Psoas muscle (tissue), 8 donors: ENCODE measurements around the gene SDHD. TPM values are rescaled to one million over a fixed set of nuclear protein-coding genes. Genes with fewer than 3 reads are reported as not detected.

Source experiments
- ATAC-seq, 4 donors: fragments of 200-7000 bp; cut with Tn5 transposase; one replicate each; pipeline ENCODE4 v1.9.1; 2020; ENCODE audit warnings: moderate library complexity in 3 of 4, mild to moderate bottlenecking in 2 of 4
- DNase-seq, 2 donors: peaks; one replicate each; pipeline ENCODE4 v3.0.0-alpha.2; 2020
- H3K27ac ChIP-seq: fragments of 200-600 bp; one replicate; pipeline ENCODE4 v1.8.0; 2022
- H3K27me3 ChIP-seq, 3 donors: fragments of 200-600 bp in 1 of 3; one replicate each; pipeline versions ENCODE4 v1.6.1 to v1.8.0; 2013 to 2022; ENCODE audit warnings: low read length in 2 of 3, mild to moderate bottlenecking in 2 of 3, moderate library complexity in 1 of 3; ENCODE audit not compliant: insufficient read depth in 3 of 3
- H3K36me3 ChIP-seq, 2 donors: fragments of 200-600 bp in 1 of 2; one replicate each; pipeline versions ENCODE4 v1.6.1 to v1.8.0; 2013 to 2022; ENCODE audit warnings: low read depth in 1 of 2, mild to moderate bottlenecking in 1 of 2, moderate library complexity in 1 of 2; ENCODE audit not compliant: insufficient read depth in 1 of 2
- H3K4me1 ChIP-seq: fragments of 200-600 bp; one replicate; pipeline ENCODE4 v1.8.0; 2022
- H3K4me3 ChIP-seq: fragments of 200-600 bp; one replicate; pipeline ENCODE4 v1.8.0; 2022; ENCODE audit warnings: mild to moderate bottlenecking
- H3K9me3 ChIP-seq: fragments of 200-600 bp; one replicate; pipeline ENCODE4 v1.8.0; 2022
- CTCF ChIP-seq: fragments of 200-600 bp; IDR thresholded peaks from one replicate; pipeline ENCODE4 v1.8.0; 2022; ENCODE audit warnings: antibody characterized with exemption
- WGBS, 3 donors: extraction: QIAGEN DNeasy Blood & Tissue Kit; methylation state at CpG; one replicate each; pipeline versions ENCODE4 v1.1.6 to v1.1.7; 2013; 5-methylcytosine and 5-hydroxymethylcytosine counted together
- intact Hi-C, 2 donors: fragments of 100-400 bp; cut with DNase I; formaldehyde crosslinking; loops; one replicate each; pipeline versions ENCODE4 v1.11.0 to v1.14.2; 2022
- polyA plus RNA-seq, 3 donors: library from polyadenylated mRNA; stranded (reverse); fragments of 200-250 nt; gene quantifications; one replicate each; pipeline ENCODE4 v1.2.3, GENCODE V29; 2013
- total RNA-seq, 4 donors: library from RNA; stranded (reverse); fragmentation: NEBNext Ultra II Directional in 2 of 4; extraction: Animal tissue kit (Norgen Biotek cat#: 25700) in 2 of 4; gene quantifications; one replicate each; pipeline versions ENCODE4 v1.2.1 to v1.2.4, GENCODE V29; 2021 to 2023
- donor health status: healthy with polysubstance abuse.
- donor health status: DM: no; HTN: no; CAD: no; lungs with moderate emphysema.
- donor health status: Bipolar disorder and iron deficiency.
- donor health status: healthy.
- donor health status: DM: yes; HTN: yes; CAD: no.
- donor health status: DM: no; HTN: no; CAD: no.
- donor health status: DM: no; HTN: no; CAD: no.
- donor health status: DM: yes; HTN: yes; CAD: no.

The SDHD gene
- total and polyA plus RNA-seq, 7 donors = 168 to 264 (median 219) TPM

DNA sequence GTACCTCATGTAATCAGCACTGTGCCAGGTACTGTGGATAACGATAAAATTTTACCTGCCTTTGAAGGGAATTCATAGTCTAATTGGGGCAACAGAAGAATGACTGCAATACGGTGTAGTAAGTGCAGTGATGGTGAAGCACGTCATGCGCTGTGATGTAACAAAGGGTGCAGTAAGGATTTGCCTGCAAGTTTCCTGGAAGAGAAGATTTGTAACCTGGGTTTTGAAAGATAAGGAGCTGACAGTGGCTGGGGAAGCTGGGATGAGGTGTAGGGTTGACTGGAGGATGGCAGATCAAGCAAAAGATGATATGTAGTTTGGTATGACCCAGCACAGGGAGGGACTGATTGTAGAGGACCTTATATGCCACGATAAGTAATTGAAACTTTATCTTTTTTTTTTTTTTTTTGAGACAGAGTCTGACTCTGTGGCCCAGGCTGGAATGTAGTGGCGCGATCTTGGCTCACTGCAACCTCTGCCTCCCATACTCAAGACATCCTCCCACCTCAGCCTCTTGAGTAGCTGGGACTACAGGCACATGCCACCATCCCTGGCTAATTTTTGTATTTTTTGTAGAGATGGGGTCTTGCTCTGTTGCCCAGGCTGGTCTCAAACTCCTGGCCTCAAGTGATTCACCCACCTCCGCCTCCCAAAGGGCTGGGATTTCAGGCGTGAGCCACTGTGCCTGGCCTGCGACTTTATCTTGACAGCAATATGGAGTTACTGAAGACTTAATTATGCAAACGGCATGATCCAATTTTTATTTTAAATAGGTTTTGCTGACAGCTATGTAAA is 11.3 kb downstream of the SDHD start:
- peak overlapping the region; percentile 36 for H3K27ac ChIP-seq
- ATAC-seq = no peak
- H3K9me3 ChIP-seq = no peaks in the 10 kb centered on the region
- no peaks in the 10 kb centered on the region for H3K27me3 ChIP-seq
- no peak for TF ChIP-seq CTCF
- WGBS, 3 donors = 82 to 88% (median 87%) methylated on average over 9 to 11 of the region's 11 CpGs
- H3K36me3 ChIP-seq = peaks cover 10 to 55% of the 10 kb centered on the region in 2 donors
- intact Hi-C loops = no loop called here
- H3K4me1 ChIP-seq = peaks cover 26% of the 10 kb centered on the region
- no peak for DNase-seq
- H3K4me3 ChIP-seq = no peak overlapping the region

- ATAC-seq (peak; percentile 46 to 70 (median 60)), DNase-seq (no peak)
- peaks cover 26% of the 10 kb centered on the region for H3K4me1 ChIP-seq
These were observed 13.8 kb downstream of the SDHD start for GRCh38 chr11:112100462-112100861.

DNA sequence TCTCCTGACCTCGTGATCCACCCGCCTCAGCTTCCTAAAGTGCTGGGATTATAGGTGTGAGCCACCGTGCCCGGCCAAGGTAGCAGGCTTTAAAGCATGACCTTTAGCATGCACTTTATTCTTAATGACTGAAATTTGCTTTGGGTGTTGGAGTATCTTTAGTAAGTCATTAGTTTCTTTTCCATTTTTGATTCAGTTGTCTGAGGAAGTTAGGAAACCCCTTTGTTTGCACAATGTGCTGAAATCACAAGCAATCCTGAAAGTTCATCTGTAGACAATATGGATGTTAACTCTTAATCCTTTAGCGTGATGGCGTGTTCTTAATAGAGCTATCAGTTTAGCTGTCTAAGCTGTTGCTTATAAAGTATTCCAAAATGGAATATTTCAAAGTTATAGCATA is 16.8 kb downstream of the SDHD start:
- H3K27ac ChIP-seq = no peak overlapping the region

More at GRCh38 chr11:112100462-112100861, 13.8 kb downstream of the SDHD start:
- intact Hi-C loops = no loop called here
- peak overlapping the region; percentile 16 for H3K4me3 ChIP-seq
- H3K9me3 ChIP-seq = no peaks in the 10 kb centered on the region
- H3K27me3 ChIP-seq = no peaks in the 10 kb centered on the region
- WGBS, 3 donors = 21 to 43% (median 34%) methylated on average over 2 of the region's 2 CpGs
- peak overlapping the region; percentile 72 for H3K27ac ChIP-seq
- peaks cover 5 to 30% of the 10 kb centered on the region in 2 donors for H3K36me3 ChIP-seq
- TF ChIP-seq CTCF = no peak

GRCh38 chr11:112106070-112106469 is 19.4 kb downstream of the SDHD start:
- no peak overlapping the region for H3K4me3 ChIP-seq
- H3K27ac ChIP-seq = no peak overlapping the region
- H3K36me3 ChIP-seq = peaks cover 0 to 11% of the 10 kb centered on the region in 2 donors
- ATAC-seq (no peak), DNase-seq (no peak)
- no peak for TF ChIP-seq CTCF
- 94 to 96% (median 95%) methylated on average over 8 of the region's 8 CpGs for WGBS, 3 donors
- H3K27me3 ChIP-seq = no peaks in the 10 kb centered on the region
- H3K4me1 ChIP-seq = peaks cover under 1% of the 10 kb centered on the region
- no peaks in the 10 kb centered on the region for H3K9me3 ChIP-seq
- intact Hi-C loops = no loop called here

More for the DNA sequence above, 16.8 kb downstream of the SDHD start:
- TF ChIP-seq CTCF = no peak
- no peaks in the 10 kb centered on the region for H3K9me3 ChIP-seq
- no peak overlapping the region for H3K4me3 ChIP-seq
- H3K27me3 ChIP-seq = no peaks in the 10 kb centered on the region
- peaks cover 0 to 13% of the 10 kb centered on the region in 2 donors for H3K36me3 ChIP-seq
- WGBS, 3 donors = 81 to 93% (median 92%) methylated on average over 6 of the region's 6 CpGs
- H3K4me1 ChIP-seq = peaks cover 26% of the 10 kb centered on the region
- DNase-seq (no peak), ATAC-seq (no peak)
- intact Hi-C loops = no loop called here
